Measurements from ENCODE around the gene OR6C4. TPM values are rescaled to one million over a fixed set of nuclear protein-coding genes. Genes with fewer than 3 reads are reported as not detected.

The OR6C4 gene
- total RNA-seq (not detected), polyA plus RNA-seq (ENCODE audit: insufficient read depth, low read depth, low replicate concordance) (not detected)
- long read RNA-seq, donor 1 = 0 reads
- long read RNA-seq, donor 2 = 0 reads
- long read RNA-seq, donor 3 = 0 reads
- long read RNA-seq, donor 4 = 0 reads
- long read RNA-seq, donor 5 = 0 reads
- long read RNA-seq, donor 6 = 0 reads
- long read RNA-seq, donor 7 = 0 reads
- long read RNA-seq, donor 8 = 0 reads
- long read RNA-seq, donor 9 = 0 reads
- long read RNA-seq, donor 10 = 0 reads

GRCh38 chr12:55549302-55549701, at the start of gene OR6C4:
OR6C4 (plus strand) TSS chr12:55549602; CDS start chr12:55551227, 1,625 bp downstream.
- Histone ChIP-seq H3K4me1 (ENCODE audit: control insufficient read depth in 2 of 3, insufficient read depth in 2 of 3, low read depth in 1 of 3, low read length in 3 of 3) (no peaks in the 10 kb centered on the region), H3K27ac (ENCODE audit: low read depth in 2 of 2, low read length in 2 of 2) (no peak within 1 kb of the TSS), H3K36me3 (ENCODE audit: control insufficient read depth in 2 of 3, insufficient read depth in 3 of 3, low read length in 3 of 3) (no peaks in the 10 kb centered on the region), H3K9ac (ENCODE audit: low read length in 3 of 3) (no peak within 1 kb of the TSS), H3K27me3 (ENCODE audit: control insufficient read depth, insufficient read depth, low read length) (no peaks in the 10 kb centered on the region), H3K9me3 (ENCODE audit: control insufficient read depth in 2 of 3, insufficient read depth in 1 of 3, low read length in 3 of 3) (peaks cover 0 to 3% (median 0%) of the 10 kb centered on the region in 3 donors), H3K4me3 (ENCODE audit: low read length in 3 of 3) (no peak within 1 kb of the TSS)
- FAIRE-seq (no peak), DNase-seq (no peak)
- intact Hi-C loops (cut with DNase I) = no loop called here
- TF ChIP-seq CTCF (IDR thresholded peaks at IDR 0.05; ENCODE audit: borderline replicate concordance, extremely low read depth, insufficient read depth) = no peak

GRCh38 chr12:55499810-55500252, 49.6 kb upstream of the OR6C4 start:
- FAIRE-seq = no peak
- peak in 2 of 5 donors; percentile 33 to 35 for DNase-seq

GRCh38 chr12:55501601-55502000, 47.8 kb upstream of the OR6C4 start:
- Histone ChIP-seq H3K4me3 (ENCODE audit: low read length in 3 of 3) (no peak overlapping the region), H3K27ac (ENCODE audit: low read depth in 2 of 2, low read length in 2 of 2) (no peak overlapping the region), H3K27me3 (ENCODE audit: control insufficient read depth, insufficient read depth, low read length) (no peaks in the 10 kb centered on the region), H3K4me1 (ENCODE audit: control insufficient read depth in 2 of 3, insufficient read depth in 2 of 3, low read depth in 1 of 3, low read length in 3 of 3) (no peaks in the 10 kb centered on the region), H3K9me3 (ENCODE audit: control insufficient read depth in 2 of 3, insufficient read depth in 1 of 3, low read length in 3 of 3) (no peaks in the 10 kb centered on the region), H3K9ac (ENCODE audit: low read length in 3 of 3) (no peak overlapping the region), H3K36me3 (ENCODE audit: control insufficient read depth in 2 of 3, insufficient read depth in 3 of 3, low read length in 3 of 3) (no peaks in the 10 kb centered on the region)
- TF ChIP-seq CTCF (IDR thresholded peaks at IDR 0.05; ENCODE audit: borderline replicate concordance, extremely low read depth, insufficient read depth) = no peak
- FAIRE-seq (no peak), DNase-seq (no peak)
- intact Hi-C loops (cut with DNase I) = no loop called here

More at GRCh38 chr12:55499810-55500252, 49.6 kb upstream of the OR6C4 start:
- no peaks in the 10 kb centered on the region for H3K36me3 ChIP-seq (ENCODE audit: control insufficient read depth in 2 of 3, insufficient read depth in 3 of 3, low read length in 3 of 3)
- no peak overlapping the region for H3K9ac ChIP-seq (ENCODE audit: low read length in 3 of 3)
- intact Hi-C loops (cut with DNase I) = no loop called here
- TF ChIP-seq CTCF (IDR thresholded peaks at IDR 0.05; ENCODE audit: borderline replicate concordance, extremely low read depth, insufficient read depth) = no peak
- no peaks in the 10 kb centered on the region for H3K9me3 ChIP-seq (ENCODE audit: control insufficient read depth in 2 of 3, insufficient read depth in 1 of 3, low read length in 3 of 3)
- H3K27me3 ChIP-seq (ENCODE audit: control insufficient read depth, insufficient read depth, low read length) = no peaks in the 10 kb centered on the region
- H3K4me1 ChIP-seq (ENCODE audit: control insufficient read depth in 2 of 3, insufficient read depth in 2 of 3, low read depth in 1 of 3, low read length in 3 of 3) = no peaks in the 10 kb centered on the region
- H3K4me3 ChIP-seq (ENCODE audit: low read length in 3 of 3) = peak overlapping the region in 1 of 3 donors; percentile 11
- H3K27ac ChIP-seq (ENCODE audit: low read depth in 2 of 2, low read length in 2 of 2) = peak overlapping the region in 1 of 2 donors; percentile 69

All from kidney (tissue), 22 donors.